Measurements from ENCODE around the gene SECISBP2L.

The SECISBP2L gene

GRCh38 chr15:49058559-49058958 lies 12.3 kb upstream of the SECISBP2L start:
- DNase-seq (ENCODE audit: low spot score): no peak

DNA sequence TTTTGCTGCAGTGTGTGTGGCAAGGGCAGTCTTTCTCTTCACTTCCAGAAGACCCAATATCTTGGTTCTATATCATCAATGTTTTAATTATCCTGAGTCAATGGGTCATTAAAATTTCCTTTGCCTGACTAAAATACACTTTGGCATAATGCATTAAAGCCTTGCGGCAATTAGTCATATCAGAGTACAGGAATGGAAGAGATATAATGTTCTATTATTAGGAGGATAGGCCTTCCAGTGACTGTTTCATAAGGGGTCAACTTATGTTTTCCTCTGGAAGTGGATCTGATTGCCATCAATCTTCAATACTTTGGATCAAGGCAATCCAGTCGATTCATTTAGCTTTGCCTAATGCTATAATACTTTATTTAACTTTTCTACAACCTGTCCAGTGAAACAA lies 9.4 kb upstream of the SECISBP2L start:
- no peak for DNase-seq (ENCODE audit: low spot score)

DNA sequence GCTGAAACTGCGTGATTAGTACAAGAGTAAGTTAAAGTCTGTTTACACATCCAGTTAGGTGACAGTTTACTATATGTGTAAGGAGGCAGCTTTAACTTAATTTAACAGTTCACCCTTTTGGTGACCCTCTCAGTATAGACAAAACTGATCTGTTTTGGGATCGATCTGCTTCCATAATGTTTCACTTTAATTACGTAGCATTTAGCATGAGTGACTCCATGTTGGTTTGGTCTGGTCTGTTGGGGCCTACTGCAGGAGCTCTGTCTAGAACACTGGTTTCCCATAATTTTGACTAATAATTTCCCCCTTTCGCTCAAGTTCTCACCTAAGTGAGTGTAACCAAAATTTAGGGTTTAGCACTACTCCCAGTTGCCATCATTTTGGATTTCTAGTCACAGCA lies 6.4 kb upstream of the SECISBP2L start:
- no peak for DNase-seq (ENCODE audit: low spot score)

GRCh38 chr15:49047456-49047855 lies 1.2 kb upstream of the SECISBP2L start:
- DNase-seq (ENCODE audit: low spot score): no peak

- peak; percentile 9 for DNase-seq (ENCODE audit: low spot score)
Observed at GRCh38 chr15:49045751-49046219, 461 bp downstream of the SECISBP2L start.

DNA sequence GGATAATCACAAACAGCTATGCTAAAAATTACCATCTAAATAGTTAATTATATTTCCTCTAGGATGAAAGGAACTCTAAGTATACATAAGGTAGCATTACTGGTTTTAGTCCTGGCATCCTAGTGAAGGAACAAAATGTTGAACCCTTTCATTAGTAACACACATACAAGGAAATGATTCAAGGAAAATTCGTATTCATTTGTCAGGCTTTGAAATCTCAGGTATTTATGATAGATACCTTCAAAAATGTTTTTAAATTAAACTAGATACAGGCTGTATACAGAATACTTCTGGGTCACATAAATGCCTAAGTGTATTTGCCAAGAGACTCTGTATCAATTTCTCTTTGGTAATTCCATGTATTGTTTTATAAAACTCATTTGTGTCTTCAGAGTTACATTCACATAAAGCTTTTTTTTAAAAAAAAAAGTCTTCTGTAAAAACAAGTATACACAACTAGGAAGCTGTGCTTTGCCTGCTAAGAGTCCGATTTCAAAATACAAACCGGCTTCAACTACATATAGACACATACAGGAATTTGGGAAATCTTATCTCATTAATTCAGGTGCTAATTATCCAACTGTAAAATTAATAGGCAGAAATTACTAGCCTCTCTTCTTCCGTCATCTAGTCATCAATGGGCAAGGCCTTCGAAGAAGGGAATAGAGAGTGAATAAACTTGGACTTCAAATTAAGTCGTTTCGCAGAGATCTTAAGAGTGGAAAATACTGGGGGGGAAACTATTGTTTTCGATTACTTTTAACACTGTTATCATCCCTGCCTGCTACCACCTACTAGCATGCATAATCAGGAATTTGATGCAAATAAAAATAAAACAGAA lies 1.3 kb downstream of the SECISBP2L start:
- DNase-seq (ENCODE audit: low spot score): no peak

GRCh38 chr15:49044002-49044401 lies 2.2 kb downstream of the SECISBP2L start:
- DNase-seq (ENCODE audit: low spot score): no peak

- DNase-seq (ENCODE audit: low spot score): no peak
Observed at GRCh38 chr15:49042165-49042564, 4.1 kb downstream of the SECISBP2L start.

DNA sequence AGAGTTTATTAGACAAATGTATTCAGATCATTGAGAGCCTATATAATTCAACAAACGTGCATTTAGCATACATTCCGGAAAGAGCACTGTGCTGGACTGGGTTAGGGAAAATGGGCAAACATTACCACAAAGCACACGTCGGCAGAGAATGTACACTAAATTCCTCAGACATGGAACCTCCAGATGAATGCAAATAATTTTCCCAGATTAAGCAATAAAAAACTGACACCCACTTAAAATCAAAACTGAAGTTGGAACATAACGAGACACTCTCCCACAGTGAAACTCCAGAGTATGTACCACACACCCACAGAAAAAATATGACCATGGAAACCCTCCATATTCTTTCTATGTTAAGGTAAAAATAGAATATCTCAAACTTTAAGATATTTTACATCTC lies 4.8 kb downstream of the SECISBP2L start:
- DNase-seq (ENCODE audit: low spot score): no peak

GRCh38 chr15:49040151-49040550 lies 6.1 kb downstream of the SECISBP2L start:
- no peak for DNase-seq (ENCODE audit: low spot score)

GRCh38 chr15:49038382-49038781 lies 7.9 kb downstream of the SECISBP2L start:
- no peak for DNase-seq (ENCODE audit: low spot score)

DNA sequence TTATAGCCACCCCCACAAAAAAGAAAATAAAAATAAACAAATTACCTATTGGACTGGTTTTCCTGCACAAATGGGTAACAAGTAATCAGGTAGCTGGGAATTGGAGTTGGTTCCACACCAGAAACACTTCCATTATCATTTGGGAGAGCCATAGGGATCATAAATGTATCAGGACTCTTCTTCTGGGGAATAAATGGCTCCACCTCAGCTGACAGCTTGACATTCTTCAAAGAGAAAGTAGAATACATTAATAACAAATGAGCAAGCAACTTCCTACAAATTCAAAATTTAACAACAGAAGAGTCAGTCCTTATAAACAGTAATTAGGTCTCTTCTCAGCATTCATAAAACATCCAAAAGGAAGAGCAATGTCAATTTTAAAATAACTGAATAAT lies 8.7 kb downstream of the SECISBP2L start:
- DNase-seq (ENCODE audit: low spot score): no peak

GRCh38 chr15:49036650-49037545 lies 9.3 kb downstream of the SECISBP2L start:
- DNase-seq (ENCODE audit: low spot score): peak; percentile 28

DNA sequence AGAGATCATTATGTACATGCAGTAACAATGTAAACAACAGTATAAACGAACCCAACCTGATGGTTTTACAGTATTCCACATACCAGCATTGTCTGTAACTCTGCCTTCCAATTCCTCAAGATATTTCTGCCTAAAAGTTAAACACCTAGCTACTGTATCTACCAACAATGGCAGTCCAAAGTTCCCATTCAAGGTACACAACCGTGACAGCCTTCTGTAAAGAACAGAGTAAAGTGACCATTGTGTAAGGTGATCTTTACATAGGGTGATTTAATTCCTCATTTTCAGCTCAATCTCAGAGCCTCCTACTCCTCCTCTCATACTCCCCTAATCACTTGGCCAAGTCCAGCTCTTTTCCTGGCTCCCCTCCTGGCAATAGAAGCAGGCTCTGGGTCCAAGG lies 10.4 kb downstream of the SECISBP2L start:
- DNase-seq (ENCODE audit: low spot score): no peak

DNA sequence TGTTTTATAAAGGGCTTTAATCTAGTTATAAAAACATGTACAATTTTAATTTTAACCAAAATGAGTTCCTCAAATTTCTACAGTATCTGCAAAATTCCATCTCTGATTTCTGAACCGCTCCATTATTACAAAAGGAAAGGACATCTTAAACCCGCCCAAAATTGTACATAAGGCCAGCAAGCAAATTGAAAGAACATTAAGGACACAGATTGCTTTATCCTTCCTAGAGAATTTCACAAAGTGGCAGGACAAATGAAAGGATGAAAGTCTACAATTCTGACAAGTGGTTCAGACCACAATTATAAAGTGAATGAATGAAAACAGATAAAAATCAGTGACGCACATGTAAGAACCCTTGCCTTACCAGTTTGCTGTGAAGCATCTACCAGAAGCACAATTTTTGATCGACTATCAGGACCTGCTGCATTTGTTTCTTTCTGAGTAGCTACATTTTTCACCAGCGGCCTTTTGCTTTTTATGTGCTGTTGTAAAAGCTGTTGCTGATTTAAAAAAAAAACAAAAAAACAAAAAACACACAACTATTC lies 13.6 kb downstream of the SECISBP2L start:
- DNase-seq (ENCODE audit: low spot score): no peak

- no peak for DNase-seq (ENCODE audit: low spot score)
Observed at GRCh38 chr15:49031804-49032203, 14.4 kb downstream of the SECISBP2L start.

DNA sequence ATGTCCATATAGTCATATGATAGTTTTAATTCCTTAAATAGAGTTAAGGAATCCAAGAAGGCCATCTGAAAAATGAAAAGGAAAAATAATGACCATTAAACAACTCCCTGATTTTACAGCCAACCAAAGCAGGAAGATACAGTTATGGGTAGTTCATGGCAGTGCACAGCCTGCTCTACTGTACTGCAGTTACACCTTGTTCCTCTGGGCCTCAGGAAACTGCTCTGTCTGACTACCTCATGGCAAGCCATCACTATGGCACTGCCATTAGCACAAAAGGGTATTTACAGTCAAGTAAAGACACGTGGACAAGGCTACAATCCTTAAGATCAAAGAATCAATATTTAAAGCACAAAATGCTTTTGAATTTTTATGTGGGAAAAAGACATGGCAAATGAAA lies 19.5 kb downstream of the SECISBP2L start:
- DNase-seq (ENCODE audit: low spot score): no peak

GRCh38 chr15:49024840-49025239 lies 21.4 kb downstream of the SECISBP2L start:
- peak; percentile 17 for DNase-seq (ENCODE audit: low spot score)

DNA sequence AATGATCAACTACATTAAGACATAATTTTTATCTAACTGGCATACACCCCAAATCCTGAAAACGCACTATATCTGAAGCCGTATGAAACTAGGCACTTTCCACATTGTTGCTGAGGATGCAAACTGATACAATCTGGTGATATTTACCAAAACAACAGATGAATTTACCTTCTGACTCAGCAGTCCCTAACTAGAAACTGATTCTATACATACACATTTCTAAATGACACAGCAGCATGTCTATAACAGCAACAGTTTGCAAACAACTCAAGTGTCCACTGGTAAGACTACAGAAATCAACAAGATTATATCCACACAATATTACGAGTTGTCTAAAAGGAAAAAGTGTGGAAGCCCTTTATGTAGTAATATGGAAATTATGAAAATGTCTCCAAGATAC lies 22.9 kb downstream of the SECISBP2L start:
- DNase-seq (ENCODE audit: low spot score): peak; percentile 72

- no peak for DNase-seq (ENCODE audit: low spot score)
Observed at GRCh38 chr15:49015896-49016295, 30.4 kb downstream of the SECISBP2L start.

GRCh38 chr15:48999314-48999713 lies 46.9 kb downstream of the SECISBP2L start:
- DNase-seq (ENCODE audit: low spot score): no peak

DNA sequence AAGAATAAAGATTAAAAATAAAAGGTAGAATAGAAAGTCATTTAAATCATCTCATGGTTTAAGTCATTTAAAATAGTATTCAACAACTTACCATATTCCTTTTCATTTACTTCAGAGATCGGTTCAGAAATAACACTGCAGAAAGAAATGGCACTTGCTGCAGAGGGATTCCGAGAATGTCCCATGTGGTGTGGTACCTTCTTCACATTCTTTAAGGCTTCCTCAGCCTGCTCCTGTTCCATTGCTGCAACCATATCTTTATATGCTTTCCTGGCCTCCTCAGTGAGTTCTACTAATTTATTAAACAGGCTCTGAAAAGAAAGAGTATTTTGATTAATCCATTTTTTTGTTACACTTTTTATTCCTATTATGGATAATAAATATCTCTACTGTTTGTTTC lies 50.0 kb downstream of the SECISBP2L start:
- DNase-seq (ENCODE audit: low spot score): no peak

DNA sequence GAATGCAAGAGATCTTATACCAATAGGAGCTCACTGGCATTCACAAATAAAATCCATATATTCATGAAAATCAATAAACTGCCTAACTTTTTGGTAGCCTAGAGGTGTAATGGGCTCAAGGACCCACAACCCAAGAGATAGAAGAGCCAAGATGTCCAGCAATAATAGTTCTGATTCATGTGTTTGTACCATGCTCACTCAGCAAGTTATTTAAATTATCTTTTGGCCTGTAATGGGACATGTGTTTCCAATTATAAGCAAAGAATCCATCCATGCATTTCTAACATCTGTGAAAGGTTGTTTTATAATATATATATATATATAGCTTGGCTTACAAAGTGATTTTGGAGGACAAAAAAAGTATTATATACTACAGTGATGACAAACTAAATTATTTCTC lies 52.9 kb downstream of the SECISBP2L start:
- no peak for DNase-seq (ENCODE audit: low spot score)
